RWPE2 (cell line): ENCODE results near the gene TAF13.
A peak's percentile ranks its signal among the peaks of the same experiment; 100 is the strongest.
"Not testable (repeated sequence)": the region's sequence is repeated elsewhere in the genome, so short reads cannot be mapped to it uniquely, and the experiment has no call there.

Source experiments
- ATAC-seq: fragments of 200-7000 bp; cut with Tn5 transposase; 3 replicates; pipeline ENCODE4 v1.9.1; 2021; ENCODE audit warnings: low read depth
- DNase-seq: peaks from one replicate; pipeline ENCODE4 v3.0.0-alpha.2; 2020; ENCODE audit warnings: low spot score
- H3K27ac ChIP-seq: fragments of 450-650 bp; 2 replicates; pipeline ENCODE4 v1.5.1; 2017; ENCODE audit warnings: mild to moderate bottlenecking; ENCODE audit not compliant: poor library complexity, severe bottlenecking
- H3K27me3 ChIP-seq: fragments of 250-450 bp; sonication (Bioruptor Pico); 2 replicates; pipeline ENCODE4 v1.5.1; 2021; ENCODE audit warnings: mild to moderate bottlenecking, moderate library complexity; ENCODE audit not compliant: insufficient read depth, poor library complexity, severe bottlenecking
- H3K36me3 ChIP-seq: fragments of 250-450 bp; sonication (Bioruptor Pico); 2 replicates; pipeline ENCODE4 v1.5.1; 2020; ENCODE audit warnings: low read depth, mild to moderate bottlenecking, moderate library complexity
- H3K4me1 ChIP-seq: fragments of 250-450 bp; sonication (Bioruptor Pico); 2 replicates; pipeline ENCODE4 v1.5.1; 2021; ENCODE audit warnings: mild to moderate bottlenecking, moderate library complexity; ENCODE audit not compliant: insufficient read depth, poor library complexity, severe bottlenecking
- H3K4me3 ChIP-seq: fragments of 250-450 bp; sonication (Bioruptor Pico); 2 replicates; pipeline ENCODE4 v1.5.1; 2021; ENCODE audit warnings: mild to moderate bottlenecking, moderate library complexity; ENCODE audit not compliant: severe bottlenecking
- H3K9me3 ChIP-seq: fragments of 250-450 bp; sonication (Bioruptor Pico); 2 replicates; pipeline ENCODE4 v1.5.1; 2021; ENCODE audit warnings: mild to moderate bottlenecking, moderate library complexity; ENCODE audit not compliant: severe bottlenecking
- CTCF ChIP-seq: fragments of 450-650 bp; IDR thresholded peaks from one replicate; pipeline ENCODE4 v1.5.1; 2017; ENCODE audit warnings: mild to moderate bottlenecking, moderate library complexity; ENCODE audit not compliant: poor library complexity, severe bottlenecking

Gene TAF13

GRCh38 chr1:109027841-109028240 is 48.0 kb downstream of the TAF13 start:
- Histone ChIP-seq H3K27me3 (no peaks in the 10 kb centered on the region), H3K36me3 (peaks cover 7% of the 10 kb centered on the region), H3K4me1 (peaks cover 20% of the 10 kb centered on the region), H3K27ac (no peak overlapping the region), H3K9me3 (no peaks in the 10 kb centered on the region), H3K4me3 (no peak overlapping the region)
- TF ChIP-seq CTCF, result peak; percentile 38
- DNase-seq (no peak), ATAC-seq (no peak)

GRCh38 chr1:109025694-109026093 is 50.1 kb downstream of the TAF13 start:
- ATAC-seq (no peak), DNase-seq (no peak)
- Histone ChIP-seq H3K4me1 (peaks cover 12% of the 10 kb centered on the region), H3K36me3 (peaks cover 16% of the 10 kb centered on the region), H3K4me3 (no peak overlapping the region), H3K27me3 (no peaks in the 10 kb centered on the region), H3K27ac (no peak overlapping the region), H3K9me3 (no peaks in the 10 kb centered on the region)
- TF ChIP-seq CTCF, result no peak

- no peaks in the 10 kb centered on the region for H3K27me3 ChIP-seq
- peaks cover 12% of the 10 kb centered on the region for H3K4me1 ChIP-seq
- no peak overlapping the region for H3K27ac ChIP-seq
- TF ChIP-seq CTCF, result no peak
- no peaks in the 10 kb centered on the region for H3K9me3 ChIP-seq
- H3K4me3 ChIP-seq, result no peak overlapping the region
- H3K36me3 ChIP-seq, result peaks cover 16% of the 10 kb centered on the region
- DNase-seq, result no peak
- no peak for ATAC-seq
These were observed 51.2 kb downstream of the TAF13 start for GRCh38 chr1:109024646-109025045.

GRCh38 chr1:109020693-109021257 is 55.0 kb downstream of the TAF13 start:
- ATAC-seq (no peak), DNase-seq (no peak)
- no peaks in the 10 kb centered on the region for H3K9me3 ChIP-seq
- no peak for TF ChIP-seq CTCF
- no peak overlapping the region for H3K27ac ChIP-seq
- H3K36me3 ChIP-seq, result peaks cover 24% of the 10 kb centered on the region
- no peaks in the 10 kb centered on the region for H3K27me3 ChIP-seq
- H3K4me3 ChIP-seq, result no peak overlapping the region
- no peaks in the 10 kb centered on the region for H3K4me1 ChIP-seq

GRCh38 chr1:109017719-109018118 is 58.1 kb downstream of the TAF13 start:
- H3K27ac ChIP-seq, H3K4me1 ChIP-seq, H3K4me3 ChIP-seq, H3K9me3 ChIP-seq, ATAC-seq, DNase-seq, H3K27me3 ChIP-seq: not testable (repeated sequence)
- peaks cover 29% of the 10 kb centered on the region for H3K36me3 ChIP-seq
